Fibroblast of pulmonary artery (primary cell): ENCODE measurements around the gene ACLY.
A peak's percentile ranks its signal among the peaks of the same experiment; 100 is the strongest.
"Not testable (repeated sequence)": the region's sequence is repeated elsewhere in the genome, so short reads cannot be mapped to it uniquely, and the experiment has no call there.

Experiments
- DNase-seq: peaks from one replicate; pipeline ENCODE4 v3.0.0-alpha.2; 2010; ENCODE audit warnings: low read depth
- H3K4me3 ChIP-seq: replicated peaks from 2 replicates; pipeline ENCODE4 v1.5.1; 2011; ENCODE audit warnings: low read depth, mild to moderate bottlenecking, control low read depth, low read length, moderate library complexity
- TF ChIP-seq, protein P1 (sequence below): IDR thresholded peaks from 2 replicates; pipeline ENCODE4 v1.5.1; 2011; ENCODE audit warnings: mild to moderate bottlenecking, control low read depth, low read length, inconsistent platforms; ENCODE audit errors: missing control alignments

Gene ACLY

DNA sequence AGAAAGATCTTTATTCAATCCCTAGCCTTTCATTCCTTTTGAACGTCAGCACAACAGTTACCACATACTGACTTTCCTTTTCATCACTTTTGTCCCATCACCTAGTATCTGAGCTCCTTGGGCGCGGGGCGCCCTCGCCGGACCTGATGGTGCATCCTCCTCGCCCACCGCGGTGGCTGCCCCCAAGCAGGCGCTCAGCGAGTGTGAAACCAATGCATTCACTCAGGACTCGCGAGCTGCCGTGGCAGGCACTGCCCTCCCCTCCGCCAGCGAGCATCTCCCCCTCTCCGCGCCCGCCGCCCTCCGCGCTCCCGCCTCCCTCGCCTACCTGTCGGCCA is 54.3 kb downstream of the ACLY start:
- peak; percentile 7 for DNase-seq
- H3K4me3 ChIP-seq = peak overlapping the region; percentile 91
- TF ChIP-seq, protein P1, sequence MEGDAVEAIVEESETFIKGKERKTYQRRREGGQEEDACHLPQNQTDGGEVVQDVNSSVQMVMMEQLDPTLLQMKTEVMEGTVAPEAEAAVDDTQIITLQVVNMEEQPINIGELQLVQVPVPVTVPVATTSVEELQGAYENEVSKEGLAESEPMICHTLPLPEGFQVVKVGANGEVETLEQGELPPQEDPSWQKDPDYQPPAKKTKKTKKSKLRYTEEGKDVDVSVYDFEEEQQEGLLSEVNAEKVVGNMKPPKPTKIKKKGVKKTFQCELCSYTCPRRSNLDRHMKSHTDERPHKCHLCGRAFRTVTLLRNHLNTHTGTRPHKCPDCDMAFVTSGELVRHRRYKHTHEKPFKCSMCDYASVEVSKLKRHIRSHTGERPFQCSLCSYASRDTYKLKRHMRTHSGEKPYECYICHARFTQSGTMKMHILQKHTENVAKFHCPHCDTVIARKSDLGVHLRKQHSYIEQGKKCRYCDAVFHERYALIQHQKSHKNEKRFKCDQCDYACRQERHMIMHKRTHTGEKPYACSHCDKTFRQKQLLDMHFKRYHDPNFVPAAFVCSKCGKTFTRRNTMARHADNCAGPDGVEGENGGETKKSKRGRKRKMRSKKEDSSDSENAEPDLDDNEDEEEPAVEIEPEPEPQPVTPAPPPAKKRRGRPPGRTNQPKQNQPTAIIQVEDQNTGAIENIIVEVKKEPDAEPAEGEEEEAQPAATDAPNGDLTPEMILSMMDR = no peak

DNA sequence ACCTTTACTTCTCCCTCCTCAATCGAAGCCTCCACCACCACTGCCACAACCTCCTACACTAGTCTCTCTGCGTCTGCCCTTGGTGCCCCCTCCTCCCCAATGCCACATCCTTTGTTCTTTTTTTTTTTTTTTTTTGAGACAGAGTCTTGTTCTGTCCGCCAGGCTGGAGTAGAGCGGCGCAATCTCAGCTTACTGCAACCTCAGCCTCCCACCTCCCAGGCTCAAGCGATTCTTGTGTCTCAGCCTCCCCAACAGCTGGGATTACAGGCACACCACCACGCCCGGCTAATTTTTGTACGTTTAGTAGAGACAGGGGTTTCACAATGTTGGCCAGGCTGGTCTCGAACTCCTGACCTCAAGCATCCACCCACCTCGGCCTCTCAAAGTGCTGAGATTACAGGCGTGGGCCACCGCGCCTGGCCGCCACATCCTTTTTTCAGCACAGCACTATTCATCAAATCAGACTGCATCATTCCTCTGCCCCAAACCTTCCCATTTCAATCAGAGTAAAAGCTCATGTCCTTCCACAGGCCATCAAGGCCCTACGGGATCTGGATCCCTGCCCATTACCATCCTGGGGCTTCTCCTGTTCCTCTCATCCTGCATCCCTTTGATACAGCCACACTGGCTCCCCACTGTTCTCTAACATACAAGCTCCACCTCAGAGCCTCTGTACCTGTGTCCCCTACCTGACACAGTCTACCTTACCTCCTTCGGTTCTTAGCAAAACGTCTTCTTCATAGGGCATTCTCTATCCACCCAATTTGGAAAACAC is 55.5 kb downstream of the ACLY start:
- no peak for DNase-seq

DNA sequence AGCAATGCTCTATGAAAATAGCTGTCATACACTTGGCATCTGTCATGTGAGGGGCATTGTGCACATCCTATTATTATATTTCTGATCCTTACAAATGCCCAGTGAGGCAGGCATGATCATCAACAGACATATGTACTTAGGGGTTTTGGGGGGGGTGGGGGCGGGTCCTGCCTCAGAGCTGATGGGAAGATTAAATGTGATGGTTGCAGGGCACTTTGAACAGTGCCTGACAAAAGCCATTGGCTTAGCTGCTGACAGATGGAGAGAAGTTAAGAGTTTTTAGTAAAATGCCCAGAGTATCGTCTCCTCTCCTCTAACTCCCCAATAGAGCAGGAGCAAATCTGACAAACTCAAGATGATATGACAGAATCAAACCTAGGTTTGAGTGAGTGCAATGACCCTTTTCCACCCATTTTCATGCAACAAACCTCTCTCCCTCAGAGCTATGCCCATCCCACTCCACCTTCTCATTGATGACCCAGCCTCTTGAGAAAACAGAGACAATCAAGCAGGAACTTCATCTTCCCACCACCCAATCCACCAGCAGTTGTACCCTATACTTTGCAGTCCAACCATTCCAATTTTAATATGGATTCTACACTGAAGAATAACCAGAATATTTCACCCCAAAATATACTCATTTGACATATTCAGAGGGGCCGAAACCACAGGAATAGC is 58.4 kb downstream of the ACLY start:
- no peak for DNase-seq
- no peak overlapping the region for H3K4me3 ChIP-seq
- TF ChIP-seq, protein P1 = no peak

More for the DNA sequence above, 55.5 kb downstream of the ACLY start:
- TF ChIP-seq, protein P1 = no peak
- peak overlapping the region; percentile 91 for H3K4me3 ChIP-seq

DNA sequence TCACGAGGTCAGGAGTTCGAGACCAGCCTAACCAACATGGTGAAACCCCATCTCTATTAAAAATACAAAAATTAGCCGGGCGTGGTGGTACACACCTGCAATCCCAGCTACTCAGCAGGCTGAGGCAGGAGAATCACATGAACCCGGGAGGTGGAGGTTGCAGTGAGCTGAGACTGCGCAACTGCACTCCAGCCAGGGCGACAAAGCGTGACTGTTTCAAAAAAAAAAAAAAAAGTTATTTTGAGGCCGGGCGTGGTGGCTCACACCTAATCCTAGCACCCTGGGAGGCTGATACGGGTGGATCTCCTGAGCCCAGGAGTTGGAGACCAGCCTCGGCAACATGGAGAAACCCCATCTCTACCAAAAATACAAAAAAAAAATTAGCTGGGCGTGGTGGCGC is 67.4 kb downstream of the ACLY start:
- not testable (repeated sequence) for DNase-seq, H3K4me3 ChIP-seq

DNA sequence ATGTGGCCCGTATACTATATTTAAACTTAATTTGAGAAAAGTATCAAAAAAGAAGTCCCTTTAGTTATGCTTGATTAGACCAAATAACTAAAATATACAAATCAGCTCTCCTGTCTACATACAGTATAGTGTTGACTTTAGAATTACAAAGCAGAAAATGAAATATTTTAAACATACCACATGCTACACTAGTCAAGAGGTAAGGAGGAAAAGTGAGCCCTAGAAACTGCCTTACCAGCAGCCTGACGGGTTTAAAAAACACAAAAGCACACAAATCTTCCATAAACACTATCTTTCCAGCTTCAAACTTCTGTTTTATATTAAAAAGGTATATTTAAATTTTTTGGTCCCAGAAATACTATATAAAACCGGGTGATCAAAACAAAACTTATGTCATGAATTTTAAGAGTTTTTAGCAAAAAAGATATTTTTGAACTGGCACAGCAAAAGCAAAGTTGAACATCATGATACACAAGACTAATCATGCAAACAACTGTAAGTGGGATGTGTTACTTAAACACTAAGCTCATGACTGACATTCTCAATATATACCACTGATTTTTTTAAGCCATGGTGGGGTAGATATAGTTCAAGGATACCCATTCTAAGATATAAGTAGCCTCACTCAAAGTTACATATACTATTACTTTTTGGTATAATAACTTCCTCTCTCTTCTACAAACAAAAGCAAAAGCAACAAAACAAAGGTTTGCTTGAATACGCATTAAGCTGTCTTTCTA is 69.3 kb downstream of the ACLY start:
- TF ChIP-seq, protein P1 = no peak
- DNase-seq = no peak
- no peak overlapping the region for H3K4me3 ChIP-seq

DNA sequence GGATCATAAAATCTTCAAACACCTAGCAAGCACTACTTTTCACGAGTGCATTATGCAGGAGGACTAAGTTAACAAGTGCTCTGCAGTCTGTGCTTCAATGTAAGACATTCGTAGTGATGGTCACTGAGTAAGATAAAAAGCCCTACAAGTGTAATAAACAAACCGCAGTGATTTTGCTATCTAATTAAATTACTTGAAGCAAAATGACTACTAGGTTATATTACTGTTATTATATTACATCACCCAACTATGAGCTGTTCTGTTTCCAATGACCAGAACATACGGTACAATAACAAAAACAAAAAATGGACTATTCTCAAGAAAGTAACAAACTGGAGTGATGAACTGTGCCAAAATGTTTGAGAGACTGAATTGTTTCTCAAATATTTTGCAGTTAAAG is 70.0 kb downstream of the ACLY start:
- no peak for DNase-seq
- TF ChIP-seq, protein P1 = no peak
- no peak overlapping the region for H3K4me3 ChIP-seq

DNA sequence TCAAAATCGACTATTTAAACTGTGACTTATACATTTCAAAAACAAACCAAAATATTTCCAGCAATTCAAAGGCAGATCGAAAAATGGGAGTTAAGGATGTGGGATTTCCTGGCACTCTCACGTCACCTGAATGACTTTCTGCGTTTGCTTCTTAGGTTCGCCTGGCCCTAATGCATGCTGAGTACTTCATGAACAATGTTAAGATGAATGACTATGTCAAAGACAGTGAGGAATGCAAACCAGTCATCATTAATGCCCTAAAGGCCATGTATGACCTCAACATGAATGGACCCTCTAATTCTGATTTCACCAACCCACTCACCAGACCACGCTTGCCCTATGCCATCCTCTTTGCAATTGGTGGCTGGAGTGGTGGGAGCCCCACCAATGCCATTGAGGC is 73.8 kb downstream of the ACLY start:
- TF ChIP-seq, protein P1 = no peak
- H3K4me3 ChIP-seq = no peak overlapping the region
- DNase-seq = no peak

DNA sequence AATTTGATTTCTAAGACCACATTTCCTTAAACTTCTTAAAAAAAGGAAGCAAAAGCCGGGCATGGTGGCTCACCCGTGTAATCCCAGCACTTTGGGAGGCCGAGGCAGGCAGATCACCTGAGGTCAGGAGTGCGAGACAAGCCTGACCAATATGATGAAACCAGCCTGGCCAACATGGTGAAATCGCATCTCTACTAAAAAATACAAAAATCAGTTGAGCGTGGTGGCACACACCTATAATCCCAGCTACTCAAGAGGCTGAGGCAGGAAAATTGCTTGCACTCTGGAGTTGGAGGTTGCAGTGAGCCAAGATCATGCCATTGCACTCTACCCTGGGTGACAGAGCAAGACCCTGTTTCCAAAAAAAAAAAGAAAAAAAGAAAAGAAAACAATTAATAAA is 78.0 kb downstream of the ACLY start:
- not testable (repeated sequence) for DNase-seq, H3K4me3 ChIP-seq

DNA sequence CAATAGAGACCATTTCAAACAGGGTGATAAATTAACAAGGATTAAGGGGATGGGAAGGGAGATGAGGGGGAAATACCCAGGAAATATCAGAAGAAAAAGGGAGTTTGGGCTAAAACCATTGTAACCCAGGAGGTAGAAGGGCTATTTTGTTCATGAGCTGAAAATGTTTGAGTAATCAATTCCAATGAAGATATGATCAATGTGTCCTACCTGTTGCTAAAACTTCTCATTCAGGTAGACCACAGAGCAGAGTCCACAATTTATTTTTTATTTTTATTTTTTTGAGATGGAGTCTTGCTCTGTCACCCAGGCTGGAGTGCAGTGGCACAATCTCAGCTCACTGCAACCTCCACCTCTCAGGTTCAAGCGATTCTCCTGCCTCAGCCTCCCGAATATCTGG is 79.3 kb downstream of the ACLY start:
- DNase-seq, H3K4me3 ChIP-seq: not testable (repeated sequence)
